ENCODE measurements around the gene GPR35. TPM values are rescaled to one million over a fixed set of nuclear protein-coding genes. Genes with fewer than 3 reads are reported as not detected.

GPR35 gene
- total and polyA plus RNA-seq, 2 of the 13 experiments (the other 11 are each of a cell fraction or from before 2014, with no cell fraction given): 27.1 to 44.2 TPM

DNA sequence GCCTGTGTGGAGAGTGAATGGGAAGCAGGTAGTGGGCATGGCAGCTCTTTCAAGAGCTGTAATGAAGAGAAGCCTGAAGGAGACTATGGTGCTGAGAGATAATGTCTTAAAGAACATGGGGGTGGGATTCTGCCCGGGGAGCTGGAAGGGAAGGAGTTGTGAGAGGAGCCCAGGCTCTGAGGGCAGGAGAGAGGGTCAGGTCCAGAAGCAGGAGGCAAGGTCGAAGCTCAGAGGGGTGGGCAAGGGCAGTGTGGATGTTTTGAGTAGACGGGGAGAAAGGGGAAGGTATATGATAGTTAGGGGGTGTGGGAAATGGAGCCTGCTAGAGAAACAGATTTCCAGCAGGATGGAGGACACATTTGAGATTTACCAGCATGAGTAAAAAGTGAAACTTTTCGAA, 36.6 kb upstream of the GPR35 start:
- CTCF ChIA-PET (ENCODE audit: low intra/inter-chr PET ratio, low total read pairs): no interaction called here

DNA sequence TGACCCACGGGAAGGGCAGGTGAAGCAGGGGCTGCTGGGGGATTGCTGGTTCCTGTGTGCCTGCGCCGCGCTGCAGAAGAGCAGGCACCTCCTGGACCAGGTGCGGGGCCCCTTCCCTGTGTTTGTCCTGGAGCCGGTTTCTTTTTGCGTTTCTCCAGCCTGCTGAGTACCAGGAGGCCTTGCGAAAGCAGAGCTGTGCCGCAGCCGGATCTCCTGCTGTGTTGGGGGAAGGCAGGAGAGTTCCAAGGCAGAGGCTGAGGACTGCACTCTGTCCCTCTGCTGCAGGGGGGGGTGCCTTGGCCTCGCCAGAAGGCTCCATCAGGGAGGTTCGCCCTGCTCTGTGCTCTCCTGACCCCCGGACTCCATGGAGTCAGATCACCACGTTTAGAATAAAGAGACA, 35.9 kb upstream of the GPR35 start:
- TF ChIP-seq ZNF543 (CRISPR knock-in tag; IDR thresholded peaks at IDR 0.05): no peak
- no peak for TF ChIP-seq ZNF292 (CRISPR knock-in tag; IDR thresholded peaks at IDR 0.05; ENCODE audit: borderline replicate concordance, low read depth)
- no peak for TF ChIP-seq TSC22D2 (CRISPR knock-in tag; IDR thresholded peaks at IDR 0.05; ENCODE audit: borderline replicate concordance)
- TF ChIP-seq XRCC5 (optimal IDR thresholded peaks at IDR 0.05; ENCODE audit: low read length): no peak
- no peak for TF ChIP-seq NCOA2 (CRISPR knock-in tag; IDR thresholded peaks at IDR 0.05)
- no peak for TF ChIP-seq POLR2AphosphoS2 (IDR thresholded peaks at IDR 0.05; ENCODE audit: low read depth, low read length)
- no peak for TF ChIP-seq RFXAP (CRISPR knock-in tag; IDR thresholded peaks at IDR 0.05; ENCODE audit: borderline replicate concordance)
- TF ChIP-seq TGIF2 (CRISPR knock-in tag; IDR thresholded peaks at IDR 0.05): no peak
- no peak for TF ChIP-seq MED8 (CRISPR knock-in tag; IDR thresholded peaks at IDR 0.05; ENCODE audit: insufficient replicate concordance)
- TF ChIP-seq PLRG1 (conservative IDR thresholded peaks at IDR 0.05): no peak
- no peak for TF ChIP-seq PITX1 (CRISPR knock-in tag; IDR thresholded peaks at IDR 0.05)
- in situ Hi-C loops (cut with HindIII; ENCODE audit: extremely low pct_ligation_motif_present, low pct_unique_long_range_greater_than_20kb): no loop called here
- intact Hi-C loops (cut with micrococcal nuclease; ENCODE audit: unreplicated experiment): no loop called here
- H3K79me2 ChIP-seq (ENCODE audit: insufficient read depth, low read length): peaks cover 49% of the 10 kb centered on the region
- H2AFZ ChIP-seq (ENCODE audit: low read length): no peak overlapping the region
- peaks cover 17% of the 10 kb centered on the region; the same call in 1 of the 2 replicates for H4K20me1 ChIP-seq (ENCODE audit: insufficient read depth, low read length)
- H3K36me3 ChIP-seq (replicated peaks in 1 of 2; ENCODE audit: control insufficient read depth in 1 of 2, insufficient read depth in 2 of 2, low read length in 2 of 2): peaks cover 20 to 36% of the 10 kb centered on the region in 2 experiments
- H3K4me1 ChIP-seq (ENCODE audit: insufficient read depth, low read length): peaks cover 31% of the 10 kb centered on the region
- no peaks in the 10 kb centered on the region for H3K9me3 ChIP-seq (ENCODE audit: low read length)
- no peak overlapping the region for H3K9ac ChIP-seq (ENCODE audit: insufficient read depth, low read depth, low read length)
- FAIRE-seq (no peak), ATAC-seq (no peak), DNase-seq (ENCODE audit: low spot score) (no peak)
- CTCF ChIA-PET (ENCODE audit: low intra/inter-chr PET ratio, low total read pairs): no interaction called here
- H3K4me2 ChIP-seq (ENCODE audit: low read depth, low read length): no peak overlapping the region
- POLR2A ChIA-PET: interaction anchor here (1.4 to 6.0 kb wide), 4 partner anchors 10 to 29 kb away, joined by 5 to 149 read pairs (median 116); partner anchors contain the start of genes ANKMY1, DUSP28 and RNPEPL1
- no peak overlapping the region for H3K27ac ChIP-seq (ENCODE audit: extremely low read length, insufficient read depth, low read length)
- no peak overlapping the region for H3K4me3 ChIP-seq (replicated peaks in 1 of 3; ENCODE audit: insufficient read depth in 1 of 3, low read depth in 2 of 3, low read length in 3 of 3)
- 86% methylated on average over 13 of the region's 14 CpGs for WGBS (ENCODE audit: low lambda C conversion rate)
- H3K27me3 ChIP-seq (ENCODE audit: control insufficient read depth in 1 of 2, insufficient read depth in 2 of 2, low read length in 2 of 2): peaks cover 0 to 4% of the 10 kb centered on the region in 2 experiments; a peak in 1 of 5 replicates
- no TSS peak for BruUV-seq (replicated peaks)

More for the DNA sequence above, 36.6 kb upstream of the GPR35 start:
- Histone ChIP-seq H3K27ac (ENCODE audit: extremely low read length, insufficient read depth, low read length) (no peak overlapping the region), H3K79me2 (ENCODE audit: insufficient read depth, low read length) (peaks cover 53% of the 10 kb centered on the region), H3K36me3 (replicated peaks in 1 of 2; ENCODE audit: control insufficient read depth in 1 of 2, insufficient read depth in 2 of 2, low read length in 2 of 2) (peaks cover 20 to 36% of the 10 kb centered on the region in 2 experiments), H3K4me1 (ENCODE audit: insufficient read depth, low read length) (peaks cover 37% of the 10 kb centered on the region), H3K4me3 (replicated peaks in 1 of 3; ENCODE audit: insufficient read depth in 1 of 3, low read depth in 2 of 3, low read length in 3 of 3) (peak overlapping the region in 1 of 3 experiments; percentile 90; a peak in 1 of 6 replicates), H3K9me3 (ENCODE audit: low read length) (no peaks in the 10 kb centered on the region), H2AFZ (ENCODE audit: low read length) (no peak overlapping the region), H3K4me2 (ENCODE audit: low read depth, low read length) (peak overlapping the region; percentile 98), H3K27me3 (ENCODE audit: control insufficient read depth in 1 of 2, insufficient read depth in 2 of 2, low read length in 2 of 2) (peaks cover 0 to 4% of the 10 kb centered on the region in 2 experiments; a peak in 1 of 5 replicates), H4K20me1 (ENCODE audit: insufficient read depth, low read length) (peaks cover 17% of the 10 kb centered on the region; the same call in 1 of the 2 replicates), H3K9ac (ENCODE audit: insufficient read depth, low read depth, low read length) (peak overlapping the region; percentile 24; the same call in 1 of the 2 replicates)
- in situ Hi-C loops (cut with HindIII; ENCODE audit: extremely low pct_ligation_motif_present, low pct_unique_long_range_greater_than_20kb): no loop called here
- no peak for FAIRE-seq
- WGBS (ENCODE audit: low lambda C conversion rate): 82% methylated on average over 4 of the region's 4 CpGs
- no TSS peak for BruUV-seq (replicated peaks)
- ATAC-seq: no peak
- intact Hi-C loops (cut with micrococcal nuclease; ENCODE audit: unreplicated experiment): no loop called here
- no peak for DNase-seq (ENCODE audit: low spot score)
- no peak for TF ChIP-seq ZNF468 (CRISPR knock-in tag; IDR thresholded peaks at IDR 0.05)
- no peak for TF ChIP-seq ELF3 (CRISPR knock-in tag; IDR thresholded peaks at IDR 0.05)
- no peak for TF ChIP-seq ZNF556 (CRISPR knock-in tag; IDR thresholded peaks at IDR 0.05; ENCODE audit: borderline replicate concordance)
- POLR2A ChIA-PET: interaction anchor here (1.4 to 6.0 kb wide), 4 partner anchors 9 to 29 kb away, joined by 5 to 149 read pairs (median 116); partner anchors contain the start of genes ANKMY1, DUSP28 and RNPEPL1
